OCI-LY1 (cell line): ENCODE measurements around the gene SPG11.

Experiments used
- H2AFZ ChIP-seq: fragments of 200-600 bp; sonication (generic), shearing (Covaris generic); 2 replicates; pipeline ENCODE4 v1.6.0; 2014; ENCODE audit warnings: antibody characterized with exemption, mild to moderate bottlenecking, low read length
- H3F3A ChIP-seq: fragments of 200-600 bp; sonication (generic), shearing (Covaris generic); 2 replicates; pipeline ENCODE4 v1.6.0; 2014; ENCODE audit warnings: mild to moderate bottlenecking, antibody characterized with exemption, low read length, moderate library complexity; ENCODE audit not compliant: insufficient read depth
- H3K27ac ChIP-seq: fragments of 200-600 bp; sonication (generic); 2 replicates; pipeline ENCODE4 v1.5.1; 2014; ENCODE audit warnings: low read length, mixed run types, mild to moderate bottlenecking, low read depth; ENCODE audit not compliant: poor library complexity, severe bottlenecking
- H3K27me3 ChIP-seq: fragments of 200-600 bp; sonication (generic); 2 replicates; pipeline ENCODE4 v1.6.0; 2014; ENCODE audit warnings: antibody characterized with exemption, mild to moderate bottlenecking, low read length, moderate library complexity; ENCODE audit not compliant: insufficient read depth
- H3K36me3 ChIP-seq: fragments of 200-600 bp; sonication (generic); 2 replicates; pipeline ENCODE4 v1.6.1; 2014; ENCODE audit warnings: mild to moderate bottlenecking, antibody characterized with exemption, low read length, moderate library complexity, mixed read lengths; ENCODE audit not compliant: insufficient read depth
- H3K4me1 ChIP-seq: fragments of 200-600 bp; sonication (generic); 2 replicates; pipeline ENCODE4 v1.5.1; 2014; ENCODE audit warnings: mild to moderate bottlenecking, low read length, moderate library complexity; ENCODE audit not compliant: insufficient read depth, severe bottlenecking
- H3K4me2 ChIP-seq: fragments of 200-600 bp; sonication (generic), shearing (Covaris generic); 2 replicates; pipeline ENCODE4 v1.6.1; 2014; ENCODE audit warnings: low read length
- H3K4me3 ChIP-seq: fragments of 200-600 bp; sonication (generic); 2 replicates; pipeline ENCODE4 v1.5.1; 2014; ENCODE audit warnings: low read length, low read depth, mild to moderate bottlenecking, mixed read lengths; ENCODE audit not compliant: poor library complexity, severe bottlenecking
- H3K79me2 ChIP-seq: fragments of 200-600 bp; shearing (Covaris generic); 2 replicates; pipeline ENCODE4 v1.6.1; 2016; ENCODE audit warnings: mixed run types, low read length, mixed read lengths; ENCODE audit not compliant: insufficient read depth
- H3K9ac ChIP-seq: fragments of 200-600 bp; sonication (generic), shearing (Covaris generic); 2 replicates; pipeline ENCODE4 v1.6.1; 2014; ENCODE audit warnings: mild to moderate bottlenecking, low read length, mixed read lengths
- H3K9me2 ChIP-seq: fragments of 200-600 bp; sonication (generic), shearing (Covaris generic); 2 replicates; pipeline ENCODE4 v1.6.1; 2014; ENCODE audit warnings: low read depth, mild to moderate bottlenecking, low read length, mixed read lengths
- H3K9me3 ChIP-seq: fragments of 200-600 bp; shearing (Covaris generic); 2 replicates; pipeline ENCODE4 v1.6.1; 2014; ENCODE audit warnings: low read length, mixed read lengths
- H4K20me1 ChIP-seq: fragments of 200-600 bp; sonication (generic), shearing (Covaris generic); 2 replicates; pipeline ENCODE4 v1.6.0; 2016; ENCODE audit warnings: mild to moderate bottlenecking, low read length; ENCODE audit not compliant: insufficient read depth
- EZH2 ChIP-seq: fragments of 200-600 bp; sonication (generic), shearing (Covaris generic); IDR thresholded peaks from 2 replicates; pipeline ENCODE4 v1.8.0; 2017; ENCODE audit warnings: borderline replicate concordance, mixed run types, mild to moderate bottlenecking, antibody characterized with exemption, low read length, moderate library complexity, mixed read lengths
- TF ChIP-seq, protein P1 (sequence below): fragments of 200-600 bp; sonication (generic), shearing (Covaris generic); IDR thresholded peaks from 2 replicates; pipeline ENCODE4 v1.5.1; 2017; ENCODE audit warnings: mild to moderate bottlenecking, antibody characterized with exemption, low read length, moderate library complexity, mixed read lengths

Gene SPG11

DNA sequence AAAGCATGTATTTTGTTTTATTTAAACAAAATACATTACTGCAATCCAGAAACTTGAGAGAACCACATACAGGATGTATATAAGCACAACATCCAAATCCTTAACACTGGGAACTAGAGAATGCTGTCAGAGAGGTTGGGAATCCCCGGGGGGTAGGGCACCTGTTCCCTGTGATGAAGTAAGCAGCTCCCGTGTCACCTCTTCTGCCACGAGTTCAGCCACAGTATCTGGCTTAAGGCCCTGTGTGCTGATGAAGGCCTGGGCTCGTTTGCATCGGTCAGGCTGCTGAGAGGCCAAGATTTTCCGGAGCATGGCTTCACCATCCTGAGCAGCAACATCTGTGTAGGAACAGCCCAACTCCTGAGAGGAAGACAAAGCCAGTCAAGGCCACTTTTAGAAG lies 90.1 kb downstream of the SPG11 start:
- Histone ChIP-seq H3F3A (no peaks in the 10 kb centered on the region), H3K27me3 (no peaks in the 10 kb centered on the region), H3K36me3 (peaks cover 38% of the 10 kb centered on the region), H2AFZ (no peak overlapping the region), H3K4me2 (no peak overlapping the region), H3K27ac (no peak overlapping the region), H3K4me3 (no peak overlapping the region), H3K79me2 (no peaks in the 10 kb centered on the region), H3K4me1 (no peaks in the 10 kb centered on the region), H4K20me1 (no peaks in the 10 kb centered on the region), H3K9me2 (no peaks in the 10 kb centered on the region), H3K9ac (no peak overlapping the region), H3K9me3 (0 out of 2 replicates have a peak, but pooled peaks cover 3% of the 10 kb centered on the region)
- TF ChIP-seq EZH2: no peak
- TF ChIP-seq, protein P1, sequence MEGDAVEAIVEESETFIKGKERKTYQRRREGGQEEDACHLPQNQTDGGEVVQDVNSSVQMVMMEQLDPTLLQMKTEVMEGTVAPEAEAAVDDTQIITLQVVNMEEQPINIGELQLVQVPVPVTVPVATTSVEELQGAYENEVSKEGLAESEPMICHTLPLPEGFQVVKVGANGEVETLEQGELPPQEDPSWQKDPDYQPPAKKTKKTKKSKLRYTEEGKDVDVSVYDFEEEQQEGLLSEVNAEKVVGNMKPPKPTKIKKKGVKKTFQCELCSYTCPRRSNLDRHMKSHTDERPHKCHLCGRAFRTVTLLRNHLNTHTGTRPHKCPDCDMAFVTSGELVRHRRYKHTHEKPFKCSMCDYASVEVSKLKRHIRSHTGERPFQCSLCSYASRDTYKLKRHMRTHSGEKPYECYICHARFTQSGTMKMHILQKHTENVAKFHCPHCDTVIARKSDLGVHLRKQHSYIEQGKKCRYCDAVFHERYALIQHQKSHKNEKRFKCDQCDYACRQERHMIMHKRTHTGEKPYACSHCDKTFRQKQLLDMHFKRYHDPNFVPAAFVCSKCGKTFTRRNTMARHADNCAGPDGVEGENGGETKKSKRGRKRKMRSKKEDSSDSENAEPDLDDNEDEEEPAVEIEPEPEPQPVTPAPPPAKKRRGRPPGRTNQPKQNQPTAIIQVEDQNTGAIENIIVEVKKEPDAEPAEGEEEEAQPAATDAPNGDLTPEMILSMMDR: no peak

GRCh38 chr15:44570361-44570760 lies 93.1 kb downstream of the SPG11 start:
- no peaks in the 10 kb centered on the region for H3K27me3 ChIP-seq
- 0 out of 2 replicates have a peak, but pooled peaks cover 3% of the 10 kb centered on the region for H3K9me3 ChIP-seq
- H3K9ac ChIP-seq: no peak overlapping the region
- no peak overlapping the region for H2AFZ ChIP-seq
- H4K20me1 ChIP-seq: no peaks in the 10 kb centered on the region
- H3K4me3 ChIP-seq: no peak overlapping the region
- H3K36me3 ChIP-seq: peaks cover 62% of the 10 kb centered on the region
- TF ChIP-seq, protein P1: no peak
- no peak for TF ChIP-seq EZH2
- H3K9me2 ChIP-seq: no peaks in the 10 kb centered on the region
- no peaks in the 10 kb centered on the region for H3K4me1 ChIP-seq
- H3K27ac ChIP-seq: no peak overlapping the region
- H3K4me2 ChIP-seq: no peak overlapping the region
- H3K79me2 ChIP-seq: no peaks in the 10 kb centered on the region
- no peaks in the 10 kb centered on the region for H3F3A ChIP-seq

DNA sequence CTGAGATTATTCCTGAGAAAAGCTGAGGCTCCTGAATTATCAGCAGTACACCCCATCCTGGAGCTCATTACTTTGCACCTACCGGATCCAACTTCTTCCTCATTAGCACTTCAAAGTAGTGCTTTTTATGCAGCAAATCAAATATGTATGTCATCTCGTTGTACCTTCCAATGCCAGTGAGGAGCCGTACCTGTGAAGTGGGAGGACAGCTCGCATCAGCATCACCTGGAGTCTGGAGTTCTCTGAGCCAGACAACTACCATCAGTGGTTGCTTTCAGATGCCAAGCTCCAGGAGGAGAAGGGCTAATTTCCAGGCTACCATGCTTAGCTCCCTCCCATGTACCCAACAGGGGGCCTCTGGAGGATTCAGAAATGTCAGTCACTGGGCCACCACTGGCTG lies 94.1 kb downstream of the SPG11 start:
- Histone ChIP-seq H3K79me2 (no peaks in the 10 kb centered on the region), H3K9ac (no peak overlapping the region), H3K4me1 (no peaks in the 10 kb centered on the region), H3K4me2 (no peak overlapping the region), H3K27me3 (no peaks in the 10 kb centered on the region), H3K36me3 (peaks cover 63% of the 10 kb centered on the region), H3K9me3 (0 out of 2 replicates have a peak, but pooled peaks cover 2% of the 10 kb centered on the region), H3K4me3 (no peak overlapping the region), H3K9me2 (no peaks in the 10 kb centered on the region), H3F3A (no peaks in the 10 kb centered on the region), H4K20me1 (no peaks in the 10 kb centered on the region), H2AFZ (no peak overlapping the region), H3K27ac (no peak overlapping the region)
- TF ChIP-seq, protein P1: no peak
- no peak for TF ChIP-seq EZH2
